Mucosa of descending colon (tissue), 3 donors: Measurements from ENCODE around the gene N4BP2L2. TPM values are rescaled to one million over a fixed set of nuclear protein-coding genes. Genes with fewer than 3 reads are reported as not detected.

ENCODE experiments used
- ATAC-seq: fragments of 200-7000 bp; cut with Tn5 transposase; one replicate; pipeline ENCODE4 v1.9.1; 2020; ENCODE audit warnings: mild to moderate bottlenecking, moderate library complexity
- DNase-seq, 3 donors: peaks; one replicate each; pipeline ENCODE4 v3.0.0-alpha.2; 2020
- H3K36me3 ChIP-seq: fragments of 200-600 bp; one replicate; pipeline ENCODE4 v1.8.0; 2021; ENCODE audit warnings: low read depth, mild to moderate bottlenecking
- H3K4me1 ChIP-seq: fragments of 200-600 bp; one replicate; pipeline ENCODE4 v1.8.0; 2021; ENCODE audit warnings: low read depth, mild to moderate bottlenecking
- H3K4me3 ChIP-seq: fragments of 200-600 bp; one replicate; pipeline ENCODE4 v1.8.0; 2021; ENCODE audit warnings: mild to moderate bottlenecking
- H3K9me3 ChIP-seq: fragments of 200-600 bp; one replicate; pipeline ENCODE4 v1.8.0; 2021; ENCODE audit warnings: mild to moderate bottlenecking
- CTCF ChIP-seq: fragments of 200-600 bp; IDR thresholded peaks from one replicate; pipeline ENCODE4 v1.8.0; 2022; ENCODE audit warnings: antibody characterized with exemption, mild to moderate bottlenecking
- intact Hi-C, 2 donors: fragments of 100-400 bp; cut with DNase I in 1 of 2; cut with micrococcal nuclease in 1 of 2; formaldehyde crosslinking; loops; one replicate each; pipeline versions ENCODE4 v1.11.0 to v1.11.1; 2022; cut with DNase I, micrococcal nuclease
- total RNA-seq, 3 donors: library from RNA; stranded (reverse); fragmentation: NEBNext Ultra II Directional in 2 of 3; extraction: Animal tissue kit (Norgen Biotek cat#: 25700) in 2 of 3; gene quantifications; one replicate each; pipeline versions ENCODE4 v1.2.1 to v1.2.4, GENCODE V29; 2021 to 2023
- donor health status: DM: no; HTN: no; CAD: no; lungs with moderate emphysema.
- donor health status: DM: no; HTN: no; CAD: no.
- donor health status: DM: no; HTN: yes; CAD: no.

The N4BP2L2 gene
- total RNA-seq, 3 donors from 2014 or later: 89.1 to 160 (median 120) TPM

- Histone ChIP-seq H3K9me3 (peaks cover 19% of the 10 kb centered on the region), H3K4me1 (no peaks in the 10 kb centered on the region), H3K4me3 (no peak overlapping the region), H3K36me3 (no peaks in the 10 kb centered on the region)
- intact Hi-C loops: no loop called here
- no peak for TF ChIP-seq CTCF
- ATAC-seq (no peak), DNase-seq (no peak)
Observed at GRCh38 chr13:32456591-32456990, 82.0 kb downstream of the N4BP2L2 start.

- Histone ChIP-seq H3K4me1 (no peaks in the 10 kb centered on the region), H3K9me3 (peaks cover 19% of the 10 kb centered on the region), H3K36me3 (no peaks in the 10 kb centered on the region), H3K4me3 (no peak overlapping the region)
- TF ChIP-seq CTCF: no peak
- no peak for ATAC-seq
- DNase-seq: no peak
- intact Hi-C loops: no loop called here
Observed at GRCh38 chr13:32455594-32455903, 83.0 kb downstream of the N4BP2L2 start.

GRCh38 chr13:32454886-32455593 is 83.6 kb downstream of the N4BP2L2 start:
- Histone ChIP-seq H3K4me1 (no peaks in the 10 kb centered on the region), H3K36me3 (no peaks in the 10 kb centered on the region), H3K9me3 (peaks cover 19% of the 10 kb centered on the region), H3K4me3 (no peak overlapping the region)
- TF ChIP-seq CTCF: no peak
- DNase-seq (no peak), ATAC-seq (no peak)
- intact Hi-C loops: no loop called here

GRCh38 chr13:32453981-32454380 is 84.6 kb downstream of the N4BP2L2 start:
- ATAC-seq (no peak), DNase-seq (no peak)
- peaks cover 19% of the 10 kb centered on the region for H3K9me3 ChIP-seq
- H3K4me3 ChIP-seq: no peak overlapping the region
- intact Hi-C loops: no loop called here
- no peaks in the 10 kb centered on the region for H3K4me1 ChIP-seq
- H3K36me3 ChIP-seq: no peaks in the 10 kb centered on the region
- no peak for TF ChIP-seq CTCF

- no peak overlapping the region for H3K4me3 ChIP-seq
Observed at GRCh38 chr13:32448972-32449371, 89.6 kb downstream of the N4BP2L2 start.

More at GRCh38 chr13:32448972-32449371, 89.6 kb downstream of the N4BP2L2 start:
- no peak for ATAC-seq
- intact Hi-C loops: no loop called here
- H3K36me3 ChIP-seq: no peaks in the 10 kb centered on the region
- no peak for TF ChIP-seq CTCF
- DNase-seq: no peak
- no peaks in the 10 kb centered on the region for H3K4me1 ChIP-seq
- no peaks in the 10 kb centered on the region for H3K9me3 ChIP-seq
